ENCODE results near the gene SMIM27.

- TF ChIP-seq CTCF (conservative IDR thresholded peaks at IDR 0.05; ENCODE audit: low read depth, low read length) (no peak), EZH2 (IDR thresholded peaks at IDR 0.05; ENCODE audit: borderline replicate concordance, low read depth, low read length, poor library complexity, severe bottlenecking) (no peak)
Observed at GRCh38 chr9:32518276-32518675, 33.9 kb upstream of the SMIM27 start.

Data from A673 (cell line).